NCI-H2029 treated with DMSO at 0.1 percent for 48 hours (cell line): ENCODE data around the gene HS3ST5.

Source experiments
- DNase-seq: peaks from one replicate; lab custom pipeline; 2025; lab: John Stamatoyannopoulos, UW

The HS3ST5 gene

GRCh38 chr6:114194362-114195026, 148.3 kb downstream of the HS3ST5 start:
- DNase-seq: peak; percentile 64

- DNase-seq: no peak
Observed at GRCh38 chr6:114187563-114187962, 155.3 kb downstream of the HS3ST5 start.

GRCh38 chr6:114181664-114182063, 161.2 kb downstream of the HS3ST5 start:
- no peak for DNase-seq

- no peak for DNase-seq
Observed at GRCh38 chr6:114179411-114179810, 163.4 kb downstream of the HS3ST5 start.

- DNase-seq: peak; percentile 19
Observed at GRCh38 chr6:114176726-114177125, 166.1 kb downstream of the HS3ST5 start.

- DNase-seq: no peak
Observed at GRCh38 chr6:114172576-114173260, 170.1 kb downstream of the HS3ST5 start.

GRCh38 chr6:114171473-114171872, 171.3 kb downstream of the HS3ST5 start:
- DNase-seq: no peak

GRCh38 chr6:114170958-114171387, 171.8 kb downstream of the HS3ST5 start:
- DNase-seq: no peak

- DNase-seq: no peak
Observed at GRCh38 chr6:114170372-114170771, 172.5 kb downstream of the HS3ST5 start.

GRCh38 chr6:114169763-114170162, 173.1 kb downstream of the HS3ST5 start:
- DNase-seq: no peak

- DNase-seq: no peak
Observed at GRCh38 chr6:114167583-114168576, 174.9 kb downstream of the HS3ST5 start.

- no peak for DNase-seq
Observed at GRCh38 chr6:114164207-114164606, 178.6 kb downstream of the HS3ST5 start.

- DNase-seq: no peak
Observed at GRCh38 chr6:114162691-114163347, 180.0 kb downstream of the HS3ST5 start.

GRCh38 chr6:114160881-114161280, 181.9 kb downstream of the HS3ST5 start:
- DNase-seq: no peak

GRCh38 chr6:114159727-114160126, 183.1 kb downstream of the HS3ST5 start:
- no peak for DNase-seq

- no peak for DNase-seq
Observed at GRCh38 chr6:114158838-114159694, 183.8 kb downstream of the HS3ST5 start.

GRCh38 chr6:114158411-114158810, 184.4 kb downstream of the HS3ST5 start:
- DNase-seq: no peak

GRCh38 chr6:114157848-114158247, 185.0 kb downstream of the HS3ST5 start:
- no peak for DNase-seq

- no peak for DNase-seq
Observed at GRCh38 chr6:114155763-114156162, 187.1 kb downstream of the HS3ST5 start.

GRCh38 chr6:114154812-114155211, 188.0 kb downstream of the HS3ST5 start:
- no peak for DNase-seq

- DNase-seq: no peak
Observed at GRCh38 chr6:114153448-114153847, 189.4 kb downstream of the HS3ST5 start.
